SU-DHL-6 (cell line): Measurements from ENCODE around the gene RNF121.

ENCODE experiments used
- EZH2phosphoT487 ChIP-seq: fragments of 200-600 bp; sonication (generic), shearing (Covaris generic); conservative IDR thresholded peaks from 2 replicates; pipeline ENCODE4 v1.6.1; 2018; ENCODE audit warnings: mild to moderate bottlenecking, antibody characterized with exemption, low read length, moderate library complexity, mixed read lengths
- TF ChIP-seq, protein P1 (sequence below): fragments of 200-600 bp; sonication (generic); IDR thresholded peaks from one replicate; pipeline ENCODE4 v1.5.1; 2017; ENCODE audit warnings: antibody characterized with exemption, mild to moderate bottlenecking, low read length, moderate library complexity; ENCODE audit not compliant: insufficient read depth, poor library complexity, severe bottlenecking

DNA sequence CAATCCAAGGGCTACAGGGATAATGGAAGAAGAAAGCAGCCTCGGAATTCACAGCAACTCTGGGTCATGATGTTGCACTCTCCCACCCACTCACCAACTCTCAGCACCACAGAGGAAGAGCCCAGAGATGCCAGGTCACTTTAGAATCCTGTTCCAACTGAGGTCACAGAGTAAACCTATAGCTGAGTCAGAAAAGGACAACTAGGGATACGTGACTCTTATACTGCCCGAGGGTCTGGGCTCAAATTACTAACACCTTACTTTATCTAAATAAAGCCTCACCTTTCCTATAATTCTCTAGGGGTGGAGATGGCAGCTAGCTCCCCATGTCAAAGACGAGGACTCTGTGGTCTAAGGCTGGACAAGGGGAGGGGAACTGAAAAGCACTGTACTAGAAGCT is 94.5 kb downstream of the RNF121 start:
- TF ChIP-seq, protein P1, sequence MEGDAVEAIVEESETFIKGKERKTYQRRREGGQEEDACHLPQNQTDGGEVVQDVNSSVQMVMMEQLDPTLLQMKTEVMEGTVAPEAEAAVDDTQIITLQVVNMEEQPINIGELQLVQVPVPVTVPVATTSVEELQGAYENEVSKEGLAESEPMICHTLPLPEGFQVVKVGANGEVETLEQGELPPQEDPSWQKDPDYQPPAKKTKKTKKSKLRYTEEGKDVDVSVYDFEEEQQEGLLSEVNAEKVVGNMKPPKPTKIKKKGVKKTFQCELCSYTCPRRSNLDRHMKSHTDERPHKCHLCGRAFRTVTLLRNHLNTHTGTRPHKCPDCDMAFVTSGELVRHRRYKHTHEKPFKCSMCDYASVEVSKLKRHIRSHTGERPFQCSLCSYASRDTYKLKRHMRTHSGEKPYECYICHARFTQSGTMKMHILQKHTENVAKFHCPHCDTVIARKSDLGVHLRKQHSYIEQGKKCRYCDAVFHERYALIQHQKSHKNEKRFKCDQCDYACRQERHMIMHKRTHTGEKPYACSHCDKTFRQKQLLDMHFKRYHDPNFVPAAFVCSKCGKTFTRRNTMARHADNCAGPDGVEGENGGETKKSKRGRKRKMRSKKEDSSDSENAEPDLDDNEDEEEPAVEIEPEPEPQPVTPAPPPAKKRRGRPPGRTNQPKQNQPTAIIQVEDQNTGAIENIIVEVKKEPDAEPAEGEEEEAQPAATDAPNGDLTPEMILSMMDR: no peak
- TF ChIP-seq EZH2phosphoT487: no peak
